Uterus (tissue), 4 donors: Measurements from ENCODE around the gene C1orf105. TPM values are rescaled to one million over a fixed set of nuclear protein-coding genes. Genes with fewer than 3 reads are reported as not detected.
"Not testable (repeated sequence)": the region's sequence is repeated elsewhere in the genome, so short reads cannot be mapped to it uniquely, and the experiment has no call there.

ENCODE experiments used
- DNase-seq, 2 donors: peaks; one replicate each; pipeline ENCODE4 v3.0.0-alpha.2; 2019 to 2020
- H3K27ac ChIP-seq, 2 donors: fragments of 200-600 bp; sonication (generic); 1 replicate in 1 of 2; 2 replicates in 1 of 2; pipeline ENCODE4 v1.5.1; 2016 to 2018
- H3K27me3 ChIP-seq, 2 donors: fragments of 200-600 bp; sonication (generic); one replicate each; pipeline ENCODE4 v1.5.1; 2018 to 2019; ENCODE audit warnings: control low read depth in 1 of 2
- H3K36me3 ChIP-seq, 2 donors: fragments of 200-600 bp; sonication (generic); one replicate each; pipeline ENCODE4 v1.5.1; 2019; ENCODE audit warnings: control low read depth in 1 of 2
- H3K4me1 ChIP-seq, 2 donors: fragments of 200-600 bp; sonication (generic); one replicate each; pipeline ENCODE4 v1.5.1; 2018 to 2019; ENCODE audit warnings: control low read depth in 1 of 2
- H3K4me3 ChIP-seq, 2 donors: fragments of 200-600 bp; sonication (generic); 1 replicate in 1 of 2; 2 replicates in 1 of 2; pipeline ENCODE4 v1.5.1; 2018 to 2019; ENCODE audit warnings: mild to moderate bottlenecking in 1 of 2
- H3K9me3 ChIP-seq, 2 donors: fragments of 200-600 bp; sonication (generic); one replicate each; pipeline ENCODE4 v1.5.1; 2019; ENCODE audit warnings: control low read depth in 1 of 2
- CTCF ChIP-seq, 4 experiments: fragments of 200-600 bp in 2 of 4; fragments of 450-650 bp in 2 of 4; sonication (generic) in 2 of 4; IDR thresholded peaks; one replicate each; pipeline ENCODE4 v1.5.1; 2016 to 2019; ENCODE audit warnings: antibody characterized with exemption in 4 of 4, mild to moderate bottlenecking in 2 of 4, moderate library complexity in 1 of 4
- POLR2A ChIP-seq, 2 donors: fragments of 450-650 bp; IDR thresholded peaks; one replicate each; pipeline ENCODE4 v1.6.1; 2016; ENCODE audit warnings: antibody characterized with exemption in 2 of 2, mild to moderate bottlenecking in 1 of 2, moderate library complexity in 1 of 2
- intact Hi-C: fragments of 100-400 bp; cut with DNase I; formaldehyde crosslinking; loops from one replicate; pipeline ENCODE4 v1.15.1; 2023; ENCODE audit warnings: low total_unique reads
- total RNA-seq, 4 donors: library from RNA; depleted of rRNA in 3 of 4; stranded (reverse); fragments of >200 nt in 3 of 4; gene quantifications; one replicate each; pipeline versions ENCODE4 v1.1.0 to v1.2.4, GENCODE V29; 2014 to 2023
- donor health status: DM: yes; HTN: yes; CAD: no.

C1orf105 gene
- total RNA-seq, result not detected

- TF ChIP-seq CTCF (IDR thresholded peaks at IDR 0.05) (no peak), POLR2A (IDR thresholded peaks at IDR 0.05) (no peak)
- no peak within 1 kb of the TSS for H3K4me3 ChIP-seq
- no peak for DNase-seq
- H3K9me3 ChIP-seq, result no peaks in the 10 kb centered on the region
- H3K36me3 ChIP-seq, result no peaks in the 10 kb centered on the region
- no peaks in the 10 kb centered on the region for H3K4me1 ChIP-seq
- no peaks in the 10 kb centered on the region for H3K27me3 ChIP-seq
- intact Hi-C loops, result no loop called here
- no peak within 1 kb of the TSS for H3K27ac ChIP-seq
These were observed at the start of gene C1orf105 for GRCh38 chr1:172420385-172420784. Gene C1orf105, plus strand, starts transcription at chr1:172420685. Its CDS starts 201 bp downstream, at chr1:172420886.

- H3K27ac ChIP-seq, intact Hi-C loops: not testable (repeated sequence)
These were observed 48.8 kb upstream of the C1orf105 start for GRCh38 chr1:172371646-172372045.

GRCh38 chr1:172373864-172374263, 46.6 kb upstream of the C1orf105 start:
- TF ChIP-seq CTCF (IDR thresholded peaks at IDR 0.05) (no peak), POLR2A (IDR thresholded peaks at IDR 0.05) (no peak)
- Histone ChIP-seq H3K27me3 (no peaks in the 10 kb centered on the region), H3K36me3 (no peaks in the 10 kb centered on the region), H3K9me3 (no peaks in the 10 kb centered on the region), H3K4me3 (no peak overlapping the region), H3K4me1 (no peaks in the 10 kb centered on the region), H3K27ac (no peak overlapping the region)
- intact Hi-C loops, result no loop called here
- no peak for DNase-seq

More at GRCh38 chr1:172371646-172372045, 48.8 kb upstream of the C1orf105 start:
- not testable (repeated sequence) for H3K9me3 ChIP-seq, H3K27me3 ChIP-seq, DNase-seq, H3K4me3 ChIP-seq, H3K4me1 ChIP-seq, H3K36me3 ChIP-seq

- H3K36me3 ChIP-seq, result no peaks in the 10 kb centered on the region
- no peak overlapping the region for H3K4me3 ChIP-seq
- intact Hi-C loops, result no loop called here
- H3K9me3 ChIP-seq, result no peaks in the 10 kb centered on the region
- no peak for DNase-seq
- H3K27ac ChIP-seq, result no peak overlapping the region
- no peak for TF ChIP-seq CTCF (IDR thresholded peaks at IDR 0.05)
- no peak for TF ChIP-seq POLR2A (IDR thresholded peaks at IDR 0.05)
- H3K27me3 ChIP-seq, result no peaks in the 10 kb centered on the region
- no peaks in the 10 kb centered on the region for H3K4me1 ChIP-seq
These were observed 45.3 kb upstream of the C1orf105 start for GRCh38 chr1:172375211-172375631.

GRCh38 chr1:172376431-172376830, 44.1 kb upstream of the C1orf105 start:
- H3K27ac ChIP-seq, result no peak overlapping the region
- H3K9me3 ChIP-seq, result no peaks in the 10 kb centered on the region
- H3K4me3 ChIP-seq, result no peak overlapping the region
- TF ChIP-seq POLR2A (IDR thresholded peaks at IDR 0.05) (no peak), CTCF (IDR thresholded peaks at IDR 0.05) (no peak)
- intact Hi-C loops, result no loop called here
- no peaks in the 10 kb centered on the region for H3K4me1 ChIP-seq
- DNase-seq, result no peak
- H3K27me3 ChIP-seq, result no peaks in the 10 kb centered on the region
- H3K36me3 ChIP-seq, result no peaks in the 10 kb centered on the region

GRCh38 chr1:172377565-172377964, 42.9 kb upstream of the C1orf105 start:
- H3K4me1 ChIP-seq, result no peaks in the 10 kb centered on the region
- no peaks in the 10 kb centered on the region for H3K27me3 ChIP-seq
- no peak for TF ChIP-seq POLR2A (IDR thresholded peaks at IDR 0.05)
- no peak for TF ChIP-seq CTCF (IDR thresholded peaks at IDR 0.05)
- no peak overlapping the region for H3K27ac ChIP-seq
- H3K4me3 ChIP-seq, result no peak overlapping the region
- no peaks in the 10 kb centered on the region for H3K36me3 ChIP-seq
- no peak for DNase-seq
- no peaks in the 10 kb centered on the region for H3K9me3 ChIP-seq
- intact Hi-C loops, result no loop called here
